HepG2 (cell line): ENCODE measurements around the gene DQX1. TPM values are rescaled to one million over a fixed set of nuclear protein-coding genes. Genes with fewer than 3 reads are reported as not detected.

Source experiments
- DR1 ChIP-seq: sonication (generic); formaldehyde crosslinking; IDR thresholded peaks from 2 replicates; pipeline ENCODE4 v1.8.0; 2021; ENCODE audit warnings: mild to moderate bottlenecking, missing genetic modification reagents, inconsistent platforms
- KAT2B ChIP-seq: fragments of 150-350 bp; IDR thresholded peaks from 2 replicates; pipeline ENCODE4 v1.6.1; 2014; ENCODE audit warnings: low read depth, low read length, borderline replicate concordance
- KDM5B ChIP-seq: sonication (generic); formaldehyde crosslinking; IDR thresholded peaks from 2 replicates; pipeline ENCODE4 v1.4.0; 2020; ENCODE audit warnings: missing genetic modification reagents, mild to moderate bottlenecking, borderline replicate concordance
- MBD4 ChIP-seq: IDR thresholded peaks from 2 replicates; pipeline ENCODE4 v1.6.1; 2012; ENCODE audit warnings: low read length, inconsistent platforms, borderline replicate concordance
- MED13 ChIP-seq: sonication (generic); formaldehyde crosslinking; IDR thresholded peaks from 2 replicates; pipeline ENCODE4 v1.5.0; 2020; ENCODE audit warnings: missing genetic modification reagents
- MTF1 ChIP-seq: sonication (generic); formaldehyde crosslinking; IDR thresholded peaks from 2 replicates; pipeline ENCODE4 v1.5.0; 2020; ENCODE audit warnings: missing genetic modification reagents
- NFIC ChIP-seq: IDR thresholded peaks from 2 replicates; pipeline ENCODE4 v1.6.1; 2012; ENCODE audit warnings: mild to moderate bottlenecking, low read length, inconsistent platforms
- RELA ChIP-seq: sonication (generic); formaldehyde crosslinking; IDR thresholded peaks from 2 replicates; pipeline ENCODE4 v1.4.0; 2020; ENCODE audit warnings: missing genetic modification reagents
- SMAD1 ChIP-seq: sonication (generic); formaldehyde crosslinking; IDR thresholded peaks from 2 replicates; pipeline ENCODE4 v1.4.0; 2020; ENCODE audit warnings: missing genetic modification reagents, low read depth, mild to moderate bottlenecking, borderline replicate concordance
- ZKSCAN8 ChIP-seq: IDR thresholded peaks from 2 replicates; pipeline ENCODE4 v1.6.1; 2016; ENCODE audit warnings: borderline replicate concordance, missing genetic modification reagents, missing compliant biosample characterization
- ZNF142 ChIP-seq: sonication (generic); formaldehyde crosslinking; IDR thresholded peaks from 2 replicates; pipeline ENCODE4 v1.4.0; 2020; ENCODE audit warnings: missing genetic modification reagents
- ZNF24 ChIP-seq: fragments of 450-650 bp; IDR thresholded peaks from 2 replicates; pipeline ENCODE4 v1.6.1; 2017; ENCODE audit warnings: antibody characterized with exemption, mild to moderate bottlenecking
- ZNF263 ChIP-seq: sonication (generic); formaldehyde crosslinking; IDR thresholded peaks from 2 replicates; pipeline ENCODE4 v1.4.0; 2020; ENCODE audit warnings: missing genetic modification reagents
- ZNF639 ChIP-seq: conservative IDR thresholded peaks from 2 replicates; pipeline ENCODE4 v1.6.1; 2018; ENCODE audit warnings: missing genetic modification reagents
- ZNF891 ChIP-seq: sonication (generic); formaldehyde crosslinking; IDR thresholded peaks from 2 replicates; pipeline ENCODE4 v1.5.0; 2020; ENCODE audit warnings: mild to moderate bottlenecking, missing genetic modification reagents
- polyA plus RNA-seq, 8 experiments: library from polyadenylated mRNA; depleted of rRNA in 3 of 8; stranded (reverse) in 7 of 8; unstranded in 1 of 8; fragments of >200 nt; fragmentation: Illumina TruSeq in 4 of 8; extraction: Trizol in 4 of 8; gene quantifications; 2 replicates each; pipeline versions ENCODE4 v1.2.1 to v1.2.3, GENCODE V29; 2011 to 2016; ENCODE audit warnings: low read depth in 4 of 8, missing spikeins in 1 of 8, mixed read lengths in 1 of 8; ENCODE audit not compliant: insufficient read depth in 1 of 8
- total RNA-seq, 5 experiments: library from RNA; depleted of rRNA; stranded (reverse); fragments of >200 nt; fragmentation: Illumina TruSeq; extraction: Trizol; gene quantifications; 2 replicates each; pipeline ENCODE4 v1.2.3, GENCODE V29; 2016; ENCODE audit warnings: low read depth in 1 of 5
- TF ChIP-seq, protein P1 (sequence below), 2 experiments: IDR thresholded peaks; 2 replicates each; pipeline ENCODE4 v1.6.1; 2011 to 2012; ENCODE audit warnings: low read length in 2 of 2, borderline replicate concordance in 1 of 2, low read depth in 1 of 2, mild to moderate bottlenecking in 1 of 2, moderate library complexity in 1 of 2
- TF ChIP-seq, protein P2 (sequence below): sonication (generic); formaldehyde crosslinking; IDR thresholded peaks from 2 replicates; pipeline ENCODE4 v1.5.0; 2020; ENCODE audit warnings: mild to moderate bottlenecking, low read depth, missing genetic modification reagents, borderline replicate concordance

Gene DQX1
- total and polyA plus RNA-seq, 2 of the 13 experiments (the other 11 are each of a cell fraction or from before 2014, with no cell fraction given), result 27.6 to 89.8 TPM

DNA sequence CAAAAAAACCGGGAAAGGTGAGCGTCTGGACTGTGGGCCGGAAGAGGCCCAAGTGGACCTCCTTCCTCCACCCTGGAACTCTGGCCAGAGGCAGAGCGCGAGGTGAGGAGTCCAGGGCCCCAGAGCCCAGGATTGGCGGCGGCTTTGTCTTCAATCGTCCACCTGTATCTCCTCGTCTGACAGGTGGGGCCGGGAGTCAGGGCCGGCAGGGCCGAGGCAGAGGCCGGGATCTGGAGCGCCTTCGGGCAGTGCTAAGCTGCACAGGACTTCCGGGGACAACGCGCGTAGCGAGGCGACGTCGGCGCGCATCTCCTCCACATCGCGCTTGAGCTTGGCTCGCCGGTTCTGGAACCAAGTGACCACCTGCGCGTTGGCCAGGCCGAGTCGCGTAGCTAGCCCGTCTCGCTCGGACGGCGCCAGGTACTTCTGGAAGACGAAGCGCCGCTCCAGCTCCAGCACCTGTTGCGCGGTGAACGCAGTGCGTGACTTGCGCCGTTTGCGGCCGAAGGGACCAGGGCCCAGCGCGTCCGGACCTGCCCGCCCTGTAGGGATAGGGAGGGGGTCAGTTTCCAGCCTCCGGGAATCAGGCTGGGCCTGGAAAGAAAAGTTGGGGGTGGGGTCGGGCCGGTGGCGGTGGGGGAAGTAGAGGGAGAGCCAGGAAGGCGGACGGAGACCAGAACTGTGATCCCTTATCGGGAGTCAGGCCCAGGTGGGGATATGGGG, 28.1 kb downstream of the DQX1 start (continued):
- TF ChIP-seq, protein P1, sequence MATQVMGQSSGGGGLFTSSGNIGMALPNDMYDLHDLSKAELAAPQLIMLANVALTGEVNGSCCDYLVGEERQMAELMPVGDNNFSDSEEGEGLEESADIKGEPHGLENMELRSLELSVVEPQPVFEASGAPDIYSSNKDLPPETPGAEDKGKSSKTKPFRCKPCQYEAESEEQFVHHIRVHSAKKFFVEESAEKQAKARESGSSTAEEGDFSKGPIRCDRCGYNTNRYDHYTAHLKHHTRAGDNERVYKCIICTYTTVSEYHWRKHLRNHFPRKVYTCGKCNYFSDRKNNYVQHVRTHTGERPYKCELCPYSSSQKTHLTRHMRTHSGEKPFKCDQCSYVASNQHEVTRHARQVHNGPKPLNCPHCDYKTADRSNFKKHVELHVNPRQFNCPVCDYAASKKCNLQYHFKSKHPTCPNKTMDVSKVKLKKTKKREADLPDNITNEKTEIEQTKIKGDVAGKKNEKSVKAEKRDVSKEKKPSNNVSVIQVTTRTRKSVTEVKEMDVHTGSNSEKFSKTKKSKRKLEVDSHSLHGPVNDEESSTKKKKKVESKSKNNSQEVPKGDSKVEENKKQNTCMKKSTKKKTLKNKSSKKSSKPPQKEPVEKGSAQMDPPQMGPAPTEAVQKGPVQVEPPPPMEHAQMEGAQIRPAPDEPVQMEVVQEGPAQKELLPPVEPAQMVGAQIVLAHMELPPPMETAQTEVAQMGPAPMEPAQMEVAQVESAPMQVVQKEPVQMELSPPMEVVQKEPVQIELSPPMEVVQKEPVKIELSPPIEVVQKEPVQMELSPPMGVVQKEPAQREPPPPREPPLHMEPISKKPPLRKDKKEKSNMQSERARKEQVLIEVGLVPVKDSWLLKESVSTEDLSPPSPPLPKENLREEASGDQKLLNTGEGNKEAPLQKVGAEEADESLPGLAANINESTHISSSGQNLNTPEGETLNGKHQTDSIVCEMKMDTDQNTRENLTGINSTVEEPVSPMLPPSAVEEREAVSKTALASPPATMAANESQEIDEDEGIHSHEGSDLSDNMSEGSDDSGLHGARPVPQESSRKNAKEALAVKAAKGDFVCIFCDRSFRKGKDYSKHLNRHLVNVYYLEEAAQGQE (IDR thresholded peaks at IDR 0.05; ENCODE audit: borderline replicate concordance in 1 of 2, low read depth in 1 of 2, low read length in 2 of 2), result no peak
- TF ChIP-seq ZNF891 (CRISPR knock-in tag) (0 out of 2 replicates have a peak, but pooled peaks have one; percentile 23), ZKSCAN8 (CRISPR knock-in tag) (no peak), KDM5B (CRISPR knock-in tag) (peak; percentile 81; the same call in 1 of the 2 replicates), SMAD1 (no peak), NFIC (no peak), ZNF142 (CRISPR knock-in tag) (no peak), ZNF639 (CRISPR knock-in tag) (no peak), ZNF24 (no peak), MBD4 (no peak), RELA (no peak), MTF1 (no peak), MED13 (CRISPR knock-in tag) (peak; percentile 52; the same call in 1 of the 2 replicates), KAT2B (no peak), ZNF263 (CRISPR knock-in tag) (peak; percentile 51), DR1 (CRISPR knock-in tag) (no peak)
- TF ChIP-seq, protein P2, sequence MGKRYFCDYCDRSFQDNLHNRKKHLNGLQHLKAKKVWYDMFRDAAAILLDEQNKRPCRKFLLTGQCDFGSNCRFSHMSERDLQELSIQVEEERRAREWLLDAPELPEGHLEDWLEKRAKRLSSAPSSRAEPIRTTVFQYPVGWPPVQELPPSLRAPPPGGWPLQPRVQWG (CRISPR knock-in tag), result no peak
